Peyer's patch (tissue), 4 donors: ENCODE measurements around the gene GNPTG.

ENCODE experiments used
- POLR2A ChIP-seq, 2 donors: fragments of 450-650 bp; IDR thresholded peaks; one replicate each; pipeline ENCODE4 v1.5.1; 2017; ENCODE audit warnings: antibody characterized with exemption in 2 of 2, mild to moderate bottlenecking in 2 of 2, moderate library complexity in 2 of 2
- TF ChIP-seq, protein P1 (sequence below), 6 experiments: fragments of 450-650 bp in 4 of 6; fragments of 200-600 bp in 2 of 6; sonication (generic) in 1 of 6; IDR thresholded peaks; one replicate each; pipeline ENCODE4 v1.5.1; 2017 to 2019; ENCODE audit warnings: antibody characterized with exemption in 6 of 6, mild to moderate bottlenecking in 3 of 6, moderate library complexity in 1 of 6

DNA sequence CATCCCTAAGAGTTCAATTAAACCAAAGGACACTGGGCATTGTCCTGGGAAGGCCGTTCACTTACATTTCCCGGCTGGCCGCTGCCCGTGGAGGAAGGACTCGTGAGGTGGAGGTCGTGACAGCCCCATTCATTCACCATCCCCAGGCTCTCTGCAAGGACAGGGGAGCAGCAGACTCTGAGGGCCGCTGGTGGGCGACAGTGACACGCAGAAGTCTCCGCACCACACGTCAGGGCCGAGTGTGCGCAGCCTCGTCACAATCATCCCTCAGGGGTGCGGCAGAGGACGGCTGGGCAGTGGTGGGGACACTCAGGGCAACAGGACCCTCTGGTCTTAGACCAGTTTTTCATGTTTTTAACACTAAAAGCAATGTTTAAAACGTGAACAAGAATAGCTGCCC, 41.1 kb downstream of the GNPTG start:
- TF ChIP-seq POLR2A (IDR thresholded peaks at IDR 0.05), result no peak
- TF ChIP-seq, protein P1, sequence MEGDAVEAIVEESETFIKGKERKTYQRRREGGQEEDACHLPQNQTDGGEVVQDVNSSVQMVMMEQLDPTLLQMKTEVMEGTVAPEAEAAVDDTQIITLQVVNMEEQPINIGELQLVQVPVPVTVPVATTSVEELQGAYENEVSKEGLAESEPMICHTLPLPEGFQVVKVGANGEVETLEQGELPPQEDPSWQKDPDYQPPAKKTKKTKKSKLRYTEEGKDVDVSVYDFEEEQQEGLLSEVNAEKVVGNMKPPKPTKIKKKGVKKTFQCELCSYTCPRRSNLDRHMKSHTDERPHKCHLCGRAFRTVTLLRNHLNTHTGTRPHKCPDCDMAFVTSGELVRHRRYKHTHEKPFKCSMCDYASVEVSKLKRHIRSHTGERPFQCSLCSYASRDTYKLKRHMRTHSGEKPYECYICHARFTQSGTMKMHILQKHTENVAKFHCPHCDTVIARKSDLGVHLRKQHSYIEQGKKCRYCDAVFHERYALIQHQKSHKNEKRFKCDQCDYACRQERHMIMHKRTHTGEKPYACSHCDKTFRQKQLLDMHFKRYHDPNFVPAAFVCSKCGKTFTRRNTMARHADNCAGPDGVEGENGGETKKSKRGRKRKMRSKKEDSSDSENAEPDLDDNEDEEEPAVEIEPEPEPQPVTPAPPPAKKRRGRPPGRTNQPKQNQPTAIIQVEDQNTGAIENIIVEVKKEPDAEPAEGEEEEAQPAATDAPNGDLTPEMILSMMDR (IDR thresholded peaks at IDR 0.05), result no peak
